ENCODE measurements around the gene SLC25A52.
"Not testable (repeated sequence)": the region's sequence is repeated elsewhere in the genome, so short reads cannot be mapped to it uniquely, and the experiment has no call there.

SLC25A52 gene

GRCh38 chr18:31746396-31746795 lies 14.3 kb downstream of the SLC25A52 start:
- Histone ChIP-seq H3K4me3 (replicated peaks; ENCODE audit: low read depth, low read length) (no peak overlapping the region), H3K27me3 (replicated peaks; ENCODE audit: control insufficient read depth, insufficient read depth, low read length) (no peaks in the 10 kb centered on the region), H3K36me3 (ENCODE audit: control insufficient read depth, insufficient read depth, low read length) (no peaks in the 10 kb centered on the region)
- no peak for DNase-seq (ENCODE audit: extremely low read depth, insufficient read length)
- TF ChIP-seq CTCF (IDR thresholded peaks at IDR 0.05; ENCODE audit: insufficient read depth, low read length, poor library complexity, severe bottlenecking), result no peak

- Histone ChIP-seq H3K36me3 (ENCODE audit: control insufficient read depth, insufficient read depth, low read length) (no peaks in the 10 kb centered on the region), H3K4me3 (replicated peaks; ENCODE audit: low read depth, low read length) (no peak overlapping the region), H3K27me3 (replicated peaks; ENCODE audit: control insufficient read depth, insufficient read depth, low read length) (no peaks in the 10 kb centered on the region)
- no peak for DNase-seq (ENCODE audit: extremely low read depth, insufficient read length)
- TF ChIP-seq CTCF (IDR thresholded peaks at IDR 0.05; ENCODE audit: insufficient read depth, low read length, poor library complexity, severe bottlenecking), result no peak
Observed at GRCh38 chr18:31744321-31745067, 16.2 kb downstream of the SLC25A52 start.

GRCh38 chr18:31743600-31743999 lies 17.1 kb downstream of the SLC25A52 start:
- not testable (repeated sequence) for DNase-seq (ENCODE audit: extremely low read depth, insufficient read length); H3K27me3 ChIP-seq (replicated peaks; ENCODE audit: control insufficient read depth, insufficient read depth, low read length); H3K4me3 ChIP-seq (replicated peaks; ENCODE audit: low read depth, low read length); H3K36me3 ChIP-seq (ENCODE audit: control insufficient read depth, insufficient read depth, low read length)

- H3K4me3 ChIP-seq (replicated peaks; ENCODE audit: low read depth, low read length), result no peak overlapping the region
- TF ChIP-seq CTCF (IDR thresholded peaks at IDR 0.05; ENCODE audit: insufficient read depth, low read length, poor library complexity, severe bottlenecking), result peak; percentile 78
- no peaks in the 10 kb centered on the region for H3K27me3 ChIP-seq (replicated peaks; ENCODE audit: control insufficient read depth, insufficient read depth, low read length)
- DNase-seq (ENCODE audit: extremely low read depth, insufficient read length), result no peak
- H3K36me3 ChIP-seq (ENCODE audit: control insufficient read depth, insufficient read depth, low read length), result no peaks in the 10 kb centered on the region
Observed at GRCh38 chr18:31741097-31741735, 19.5 kb downstream of the SLC25A52 start.

GRCh38 chr18:31740180-31740579 lies 20.5 kb downstream of the SLC25A52 start:
- TF ChIP-seq CTCF (IDR thresholded peaks at IDR 0.05; ENCODE audit: insufficient read depth, low read length, poor library complexity, severe bottlenecking), result no peak
- DNase-seq (ENCODE audit: extremely low read depth, insufficient read length), result no peak
- H3K4me3 ChIP-seq (replicated peaks; ENCODE audit: low read depth, low read length), result no peak overlapping the region
- no peaks in the 10 kb centered on the region for H3K36me3 ChIP-seq (ENCODE audit: control insufficient read depth, insufficient read depth, low read length)
- no peaks in the 10 kb centered on the region for H3K27me3 ChIP-seq (replicated peaks; ENCODE audit: control insufficient read depth, insufficient read depth, low read length)

GRCh38 chr18:31739651-31740050 lies 21.0 kb downstream of the SLC25A52 start:
- Histone ChIP-seq H3K27me3 (replicated peaks; ENCODE audit: control insufficient read depth, insufficient read depth, low read length) (no peaks in the 10 kb centered on the region), H3K36me3 (ENCODE audit: control insufficient read depth, insufficient read depth, low read length) (no peaks in the 10 kb centered on the region), H3K4me3 (replicated peaks; ENCODE audit: low read depth, low read length) (no peak overlapping the region)
- no peak for TF ChIP-seq CTCF (IDR thresholded peaks at IDR 0.05; ENCODE audit: insufficient read depth, low read length, poor library complexity, severe bottlenecking)
- no peak for DNase-seq (ENCODE audit: extremely low read depth, insufficient read length)

Data from GM06990 (cell line).